ENCODE data around the gene SEMA4D. TPM values are rescaled to one million over a fixed set of nuclear protein-coding genes. Genes with fewer than 3 reads are reported as not detected.

SEMA4D gene
- total RNA-seq, 3 donors from 2014 or later, result 20.9 to 26.9 (median 23.1) TPM

GRCh38 chr9:89356782-89357181 is 141.1 kb downstream of the SEMA4D start:
- ATAC-seq, result no peak
- DNase-seq, result no peak
- Histone ChIP-seq H3K4me3 (no peak overlapping the region), H3K9me3 (no peaks in the 10 kb centered on the region), H3K4me1 (ENCODE audit: low read depth) (no peaks in the 10 kb centered on the region), H3K36me3 (ENCODE audit: low read depth) (peaks cover 6% of the 10 kb centered on the region)
- TF ChIP-seq CTCF (IDR thresholded peaks at IDR 0.05), result no peak
- intact Hi-C loops (cut with DNase I, micrococcal nuclease), result no loop called here

- Histone ChIP-seq H3K36me3 (ENCODE audit: low read depth) (peaks cover 8% of the 10 kb centered on the region), H3K4me1 (ENCODE audit: low read depth) (no peaks in the 10 kb centered on the region), H3K9me3 (no peaks in the 10 kb centered on the region), H3K4me3 (no peak overlapping the region)
- TF ChIP-seq CTCF (IDR thresholded peaks at IDR 0.05), result no peak
- intact Hi-C loops (cut with DNase I, micrococcal nuclease), result no loop called here
- ATAC-seq, result no peak
- DNase-seq, result no peak
Measured at GRCh38 chr9:89354471-89354870, 143.4 kb downstream of the SEMA4D start.

- intact Hi-C loops (cut with DNase I, micrococcal nuclease), result no loop called here
- H3K4me1 ChIP-seq (ENCODE audit: low read depth), result no peaks in the 10 kb centered on the region
- DNase-seq (no peak), ATAC-seq (no peak)
- no peaks in the 10 kb centered on the region for H3K9me3 ChIP-seq
- H3K4me3 ChIP-seq, result no peak overlapping the region
- no peak for TF ChIP-seq CTCF (IDR thresholded peaks at IDR 0.05)
- H3K36me3 ChIP-seq (ENCODE audit: low read depth), result peaks cover 8% of the 10 kb centered on the region
Measured at GRCh38 chr9:89353989-89354388, 143.9 kb downstream of the SEMA4D start.

GRCh38 chr9:89352874-89353649 is 144.9 kb downstream of the SEMA4D start:
- no peaks in the 10 kb centered on the region for H3K9me3 ChIP-seq
- no peaks in the 10 kb centered on the region for H3K4me1 ChIP-seq (ENCODE audit: low read depth)
- H3K4me3 ChIP-seq, result no peak overlapping the region
- TF ChIP-seq CTCF (IDR thresholded peaks at IDR 0.05), result no peak
- DNase-seq (no peak), ATAC-seq (no peak)
- peaks cover 11% of the 10 kb centered on the region for H3K36me3 ChIP-seq (ENCODE audit: low read depth)
- intact Hi-C loops (cut with DNase I, micrococcal nuclease), result no loop called here

DNA sequence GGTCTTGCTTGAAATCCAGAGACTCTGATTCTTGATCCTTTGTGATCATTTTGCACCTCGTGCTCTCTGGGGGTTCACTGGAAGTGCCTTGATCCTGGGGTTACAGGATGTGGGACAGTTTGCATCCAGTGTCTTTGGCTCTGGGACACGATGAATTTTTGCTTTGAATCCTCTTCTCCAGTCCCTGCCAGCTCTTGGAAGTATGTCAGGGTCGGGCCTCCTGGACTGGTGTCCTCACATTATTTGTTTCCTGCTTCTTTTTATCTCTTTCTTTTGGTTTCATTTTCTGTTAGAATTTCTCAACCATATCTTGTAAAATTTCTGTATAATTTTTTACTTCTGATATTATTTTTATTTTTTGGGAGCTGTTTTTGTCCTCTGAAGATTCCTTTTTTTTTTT is 145.5 kb downstream of the SEMA4D start:
- intact Hi-C loops (cut with DNase I, micrococcal nuclease), result no loop called here
- ATAC-seq (no peak), DNase-seq (no peak)
- H3K4me3 ChIP-seq, result no peak overlapping the region
- H3K9me3 ChIP-seq, result no peaks in the 10 kb centered on the region
- H3K36me3 ChIP-seq (ENCODE audit: low read depth), result peaks cover 11% of the 10 kb centered on the region
- no peaks in the 10 kb centered on the region for H3K4me1 ChIP-seq (ENCODE audit: low read depth)
- no peak for TF ChIP-seq CTCF (IDR thresholded peaks at IDR 0.05)

Data from mucosa of descending colon (tissue), 3 donors.